Adrenal gland (tissue), 12 donors: ENCODE measurements around the gene ZNF384. TPM values are rescaled to one million over a fixed set of nuclear protein-coding genes. Genes with fewer than 3 reads are reported as not detected.

ENCODE experiments used
- DNase-seq, 7 donors: peaks; one replicate each; pipeline ENCODE4 v3.0.0-alpha.2; 2019 to 2020
- H3K27ac ChIP-seq, 5 donors: fragments of 200-600 bp; sonication (generic) in 4 of 5; 1 replicate in 3 of 5; 2 replicates in 2 of 5; pipeline versions ENCODE4 v1.5.1 to v1.8.0; 2016 to 2020; ENCODE audit warnings: mild to moderate bottlenecking in 1 of 5
- H3K27me3 ChIP-seq: fragments of 200-600 bp; 2 replicates; pipeline ENCODE4 v1.8.0; 2021
- H3K36me3 ChIP-seq, 2 donors: fragments of 200-600 bp; replicated peaks in 1 of 2; 1 replicate in 1 of 2; 2 replicates in 1 of 2; pipeline versions ENCODE4 v1.5.1 to v1.8.0; 2018 to 2022
- H3K4me1 ChIP-seq, 2 donors: fragments of 200-600 bp; replicated peaks in 1 of 2; 1 replicate in 1 of 2; 2 replicates in 1 of 2; pipeline versions ENCODE4 v1.5.1 to v1.8.0; 2018 to 2021
- H3K4me3 ChIP-seq, 4 donors: fragments of 200-600 bp; sonication (generic) in 3 of 4; one replicate each; pipeline ENCODE4 v1.5.1; 2016 to 2018
- H3K9me3 ChIP-seq, 3 donors: fragments of 200-600 bp; sonication (generic) in 1 of 3; replicated peaks in 1 of 3; 1 replicate in 2 of 3; 2 replicates in 1 of 3; pipeline versions ENCODE4 v1.5.1 to v1.8.0; 2016 to 2021
- CTCF ChIP-seq, 6 experiments: fragments of 450-650 bp in 4 of 6; fragments of 200-600 bp in 2 of 6; sonication (generic) in 1 of 6; IDR thresholded peaks; 1 replicate in 5 of 6; 2 replicates in 1 of 6; pipeline versions ENCODE4 v1.5.1 to v1.8.0; 2016 to 2021; ENCODE audit warnings: antibody characterized with exemption in 6 of 6, mild to moderate bottlenecking in 2 of 6, moderate library complexity in 1 of 6
- POLR2A ChIP-seq, 2 donors: fragments of 450-650 bp; IDR thresholded peaks; one replicate each; pipeline ENCODE4 v1.6.1; 2017; ENCODE audit warnings: antibody characterized with exemption in 2 of 2, mild to moderate bottlenecking in 2 of 2, moderate library complexity in 1 of 2
- WGBS, 4 donors: extraction: QIAGEN DNeasy Blood & Tissue Kit in 2 of 4; methylation state at CpG; one replicate each; pipeline versions ENCODE4 v1.1.5 to v1.1.7; 2013 to 2017; 5-methylcytosine and 5-hydroxymethylcytosine counted together
- intact Hi-C, 2 donors: fragments of 100-400 bp; cut with DNase I; formaldehyde crosslinking; loops; one replicate each; pipeline versions ENCODE4 v1.14.1 to v1.15.0; 2022 to 2023
- polyA plus RNA-seq, 3 donors: library from polyadenylated mRNA; stranded (reverse); fragments of 200-250 nt in 2 of 3; fragments of 350-450 nt in 1 of 3; fragmentation: Illumina TruSeq in 1 of 3; extraction: RNeasy Lipid Tissue Mini Kit (QIAGEN cat#74804) in 1 of 3; gene quantifications; one replicate each; pipeline ENCODE4 v1.2.3, GENCODE V29; 2013 to 2014
- total RNA-seq, 9 donors: library from RNA; depleted of rRNA in 4 of 9; stranded (reverse); fragments of >200 nt in 4 of 9; fragments of 120-200 nt in 1 of 9; fragmentation: NEBNext Ultra II Directional in 1 of 9; extraction: Animal tissue kit (Norgen Biotek cat#: 25700) in 1 of 9; gene quantifications; one replicate each; pipeline versions ENCODE4 v1.1.0 to v1.2.4, GENCODE V29; 2013 to 2023
- donor health status: healthy with polysubstance abuse.
- donor health status: Bipolar disorder and iron deficiency.
- donor health status: DM: yes; HTN: yes; CAD: no.
- donor health status: DM: no; HTN: no; CAD: no.
- donor health status: DM: no; HTN: no; CAD: no.
- donor health status: DM: yes; HTN: yes; CAD: no.

The ZNF384 gene
- total and polyA plus RNA-seq, 12 donors: 19.9 to 71.2 (median 47.5) TPM

- intact Hi-C loops: no loop called here
- peak overlapping the region; percentile 84 to 99 (median 95) for H3K27ac ChIP-seq
- H3K27me3 ChIP-seq: no peaks in the 10 kb centered on the region
- peaks cover 33 to 56% of the 10 kb centered on the region in 2 donors for H3K4me1 ChIP-seq
- no peaks in the 10 kb centered on the region for H3K9me3 ChIP-seq
- H3K36me3 ChIP-seq: no peaks in the 10 kb centered on the region
- DNase-seq: peak in 5 of 7 donors; percentile 37 to 71 (median 54)
- TF ChIP-seq POLR2A (IDR thresholded peaks at IDR 0.05) (no peak), CTCF (IDR thresholded peaks at IDR 0.05) (no peak)
- 0 to 1% (median 0%) methylated on average over 12 to 13 of the region's 13 CpGs for WGBS, 4 donors
- H3K4me3 ChIP-seq: peak overlapping the region; percentile 18 to 97 (median 68)
Observed at GRCh38 chr12:6688543-6688998, 604 bp downstream of the ZNF384 start.

- H3K27ac ChIP-seq: peak overlapping the region in 3 of 5 donors; percentile 36 to 59 (median 39)
- TF ChIP-seq CTCF (IDR thresholded peaks at IDR 0.05): no peak
- peaks cover 32 to 58% of the 10 kb centered on the region in 2 donors for H3K4me1 ChIP-seq
- WGBS, 4 donors: 62 to 72% (median 70%) methylated on average over 3 of the region's 3 CpGs
- intact Hi-C loops: no loop called here
- H3K27me3 ChIP-seq: no peaks in the 10 kb centered on the region
- H3K4me3 ChIP-seq: no peak overlapping the region
- DNase-seq: no peak
- peaks cover 0 to 11% of the 10 kb centered on the region in 2 donors for H3K36me3 ChIP-seq
- no peaks in the 10 kb centered on the region for H3K9me3 ChIP-seq
Observed at GRCh38 chr12:6685814-6686213, 3.4 kb downstream of the ZNF384 start.

GRCh38 chr12:6684609-6685008 is 4.6 kb downstream of the ZNF384 start:
- TF ChIP-seq POLR2A (IDR thresholded peaks at IDR 0.05) (no peak), CTCF (IDR thresholded peaks at IDR 0.05) (peak in 5 of 6 experiments; percentile 28 to 48 (median 38))
- intact Hi-C loops: no loop called here
- no peaks in the 10 kb centered on the region for H3K9me3 ChIP-seq
- H3K27ac ChIP-seq: peak overlapping the region in 3 of 5 donors; percentile 0 to 9 (median 4)
- H3K4me3 ChIP-seq: no peak overlapping the region
- 38 to 46% (median 43%) methylated on average over 6 of the region's 6 CpGs for WGBS, 4 donors
- H3K27me3 ChIP-seq: no peaks in the 10 kb centered on the region
- H3K4me1 ChIP-seq: peaks cover 23 to 49% of the 10 kb centered on the region in 2 donors
- H3K36me3 ChIP-seq: peaks cover 0 to 17% of the 10 kb centered on the region in 2 donors
- DNase-seq: peak in 2 of 7 donors; percentile 24 to 42

DNA sequence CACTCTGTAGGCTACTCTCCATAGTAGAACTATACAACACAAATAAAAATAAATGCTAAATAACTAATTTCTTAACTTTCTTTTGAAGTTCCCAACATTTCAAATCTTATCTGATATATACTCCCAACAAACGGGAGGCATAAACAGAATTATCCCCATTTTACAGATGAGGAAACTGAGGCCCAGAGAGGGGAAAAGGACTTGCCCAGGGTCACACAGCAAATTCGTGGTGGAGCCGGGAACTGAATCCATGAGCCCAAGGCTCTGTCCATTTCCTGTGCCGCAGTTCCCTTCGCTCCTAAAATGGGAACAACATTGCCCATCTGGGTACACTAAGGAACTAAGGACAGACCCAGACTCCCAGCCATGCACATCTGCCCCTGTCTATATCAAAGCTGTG is 12.2 kb downstream of the ZNF384 start:
- Histone ChIP-seq H3K4me3 (no peak overlapping the region), H3K27ac (no peak overlapping the region), H3K9me3 (no peaks in the 10 kb centered on the region), H3K4me1 (no peaks in the 10 kb centered on the region), H3K36me3 (peaks cover 0 to 87% of the 10 kb centered on the region in 2 donors), H3K27me3 (no peaks in the 10 kb centered on the region)
- no peak for TF ChIP-seq CTCF (IDR thresholded peaks at IDR 0.05)
- no peak for TF ChIP-seq POLR2A (IDR thresholded peaks at IDR 0.05)
- intact Hi-C loops: no loop called here
- no peak for DNase-seq
- 88 to 95% (median 92%) methylated on average over 4 to 5 of the region's 5 CpGs for WGBS, 4 donors
